Activated naive CD4-positive, alpha-beta T cell treated with anti-CD3 and anti-CD28 coated beads, Interleukin-2, amount 50 U/mL, for 24 hours (primary cell): ENCODE results near the gene PC.

Experiments used
- H3K27ac Mint-ChIP-seq: one replicate; pipeline ENCODE4 v1.8.0; 2021; ENCODE audit warnings: mild to moderate bottlenecking, mixed read lengths
- H3K27me3 Mint-ChIP-seq: one replicate; pipeline ENCODE4 v1.8.0; 2021; ENCODE audit warnings: mixed read lengths
- H3K36me3 Mint-ChIP-seq: one replicate; pipeline ENCODE4 v1.8.0; 2021; ENCODE audit warnings: mixed read lengths
- H3K4me1 Mint-ChIP-seq: one replicate; pipeline ENCODE4 v1.8.0; 2021; ENCODE audit warnings: mixed read lengths
- H3K4me3 Mint-ChIP-seq: one replicate; pipeline ENCODE4 v1.8.0; 2021; ENCODE audit warnings: mild to moderate bottlenecking, mixed read lengths
- H3K9me3 Mint-ChIP-seq: one replicate; pipeline ENCODE4 v1.8.0; 2021; ENCODE audit warnings: mixed read lengths

Gene PC

GRCh38 chr11:66950112-66950535 lies 8.1 kb downstream of the PC start:
- H3K27ac Mint-ChIP-seq: peak overlapping the region; percentile 35
- H3K4me3 Mint-ChIP-seq: no peak overlapping the region
- H3K36me3 Mint-ChIP-seq: no peaks in the 10 kb centered on the region
- no peaks in the 10 kb centered on the region for H3K9me3 Mint-ChIP-seq
- H3K27me3 Mint-ChIP-seq: no peaks in the 10 kb centered on the region
- peaks cover 5% of the 10 kb centered on the region for H3K4me1 Mint-ChIP-seq

- Mint-ChIP-seq H3K36me3 (peaks cover 6% of the 10 kb centered on the region), H3K4me1 (no peaks in the 10 kb centered on the region)
Measured at GRCh38 chr11:66938582-66939135, 19.5 kb downstream of the PC start.

GRCh38 chr11:66937193-66937733 lies 20.9 kb downstream of the PC start:
- Mint-ChIP-seq H3K4me1 (no peaks in the 10 kb centered on the region), H3K4me3 (no peak overlapping the region), H3K27me3 (peaks cover 1% of the 10 kb centered on the region), H3K27ac (no peak overlapping the region), H3K36me3 (peaks cover 5% of the 10 kb centered on the region), H3K9me3 (no peaks in the 10 kb centered on the region)

More at GRCh38 chr11:66938582-66939135, 19.5 kb downstream of the PC start:
- no peak overlapping the region for H3K4me3 Mint-ChIP-seq
- H3K27me3 Mint-ChIP-seq: peaks cover 1% of the 10 kb centered on the region
- no peaks in the 10 kb centered on the region for H3K9me3 Mint-ChIP-seq
- no peak overlapping the region for H3K27ac Mint-ChIP-seq

GRCh38 chr11:66936311-66936711 lies 21.9 kb downstream of the PC start:
- Mint-ChIP-seq H3K4me3 (no peak overlapping the region), H3K27me3 (peaks cover 1% of the 10 kb centered on the region), H3K4me1 (no peaks in the 10 kb centered on the region), H3K27ac (no peak overlapping the region), H3K36me3 (peaks cover 5% of the 10 kb centered on the region), H3K9me3 (no peaks in the 10 kb centered on the region)

- Mint-ChIP-seq H3K4me1 (no peaks in the 10 kb centered on the region), H3K9me3 (no peaks in the 10 kb centered on the region), H3K4me3 (no peak overlapping the region), H3K36me3 (peaks cover 5% of the 10 kb centered on the region), H3K27me3 (peaks cover 1% of the 10 kb centered on the region), H3K27ac (no peak overlapping the region)
Measured at GRCh38 chr11:66934950-66935779, 23.0 kb downstream of the PC start.

GRCh38 chr11:66933531-66933930 lies 24.7 kb downstream of the PC start:
- Mint-ChIP-seq H3K27me3 (peaks cover 1% of the 10 kb centered on the region), H3K9me3 (no peaks in the 10 kb centered on the region), H3K4me1 (no peaks in the 10 kb centered on the region), H3K36me3 (peaks cover 3% of the 10 kb centered on the region), H3K27ac (peak overlapping the region; percentile 82), H3K4me3 (no peak overlapping the region)

- H3K27me3 Mint-ChIP-seq: peaks cover 1% of the 10 kb centered on the region
- peaks cover 3% of the 10 kb centered on the region for H3K36me3 Mint-ChIP-seq
- H3K4me1 Mint-ChIP-seq: no peaks in the 10 kb centered on the region
- H3K4me3 Mint-ChIP-seq: no peak overlapping the region
- no peak overlapping the region for H3K27ac Mint-ChIP-seq
- no peaks in the 10 kb centered on the region for H3K9me3 Mint-ChIP-seq
Measured at GRCh38 chr11:66932543-66932942, 25.6 kb downstream of the PC start.

GRCh38 chr11:66929753-66930152 lies 28.4 kb downstream of the PC start:
- H3K9me3 Mint-ChIP-seq: peaks cover 2% of the 10 kb centered on the region
- no peaks in the 10 kb centered on the region for H3K4me1 Mint-ChIP-seq
- H3K27me3 Mint-ChIP-seq: peaks cover 1% of the 10 kb centered on the region
- no peak overlapping the region for H3K4me3 Mint-ChIP-seq
- H3K36me3 Mint-ChIP-seq: peaks cover 3% of the 10 kb centered on the region
- no peak overlapping the region for H3K27ac Mint-ChIP-seq

GRCh38 chr11:66924272-66924671 lies 33.9 kb downstream of the PC start:
- Mint-ChIP-seq H3K9me3 (peaks cover 3% of the 10 kb centered on the region), H3K4me3 (no peak overlapping the region), H3K4me1 (no peaks in the 10 kb centered on the region), H3K27me3 (no peaks in the 10 kb centered on the region), H3K27ac (no peak overlapping the region), H3K36me3 (peaks cover 5% of the 10 kb centered on the region)

GRCh38 chr11:66922551-66922950 lies 35.6 kb downstream of the PC start:
- Mint-ChIP-seq H3K27me3 (no peaks in the 10 kb centered on the region), H3K4me3 (no peak overlapping the region), H3K36me3 (peaks cover 5% of the 10 kb centered on the region), H3K9me3 (peaks cover 3% of the 10 kb centered on the region), H3K27ac (no peak overlapping the region), H3K4me1 (no peaks in the 10 kb centered on the region)

- H3K4me1 Mint-ChIP-seq: no peaks in the 10 kb centered on the region
- H3K9me3 Mint-ChIP-seq: peaks cover 3% of the 10 kb centered on the region
- H3K4me3 Mint-ChIP-seq: no peak overlapping the region
- H3K27me3 Mint-ChIP-seq: no peaks in the 10 kb centered on the region
- H3K36me3 Mint-ChIP-seq: peaks cover 5% of the 10 kb centered on the region
- H3K27ac Mint-ChIP-seq: no peak overlapping the region
Measured at GRCh38 chr11:66920978-66921784, 37.0 kb downstream of the PC start.

GRCh38 chr11:66919923-66920322 lies 38.3 kb downstream of the PC start:
- Mint-ChIP-seq H3K27me3 (no peaks in the 10 kb centered on the region), H3K27ac (no peak overlapping the region), H3K36me3 (peaks cover 5% of the 10 kb centered on the region), H3K4me1 (no peaks in the 10 kb centered on the region), H3K9me3 (peaks cover 3% of the 10 kb centered on the region), H3K4me3 (no peak overlapping the region)

- Mint-ChIP-seq H3K4me1 (no peaks in the 10 kb centered on the region), H3K36me3 (no peaks in the 10 kb centered on the region), H3K9me3 (no peaks in the 10 kb centered on the region), H3K27ac (no peak overlapping the region), H3K4me3 (no peak overlapping the region), H3K27me3 (no peaks in the 10 kb centered on the region)
Measured at GRCh38 chr11:66918741-66919140, 39.4 kb downstream of the PC start.

GRCh38 chr11:66915866-66916265 lies 42.3 kb downstream of the PC start:
- H3K27ac Mint-ChIP-seq: no peak overlapping the region
- no peaks in the 10 kb centered on the region for H3K9me3 Mint-ChIP-seq
- no peaks in the 10 kb centered on the region for H3K4me1 Mint-ChIP-seq
- no peak overlapping the region for H3K4me3 Mint-ChIP-seq
- H3K27me3 Mint-ChIP-seq: no peaks in the 10 kb centered on the region
- no peaks in the 10 kb centered on the region for H3K36me3 Mint-ChIP-seq

GRCh38 chr11:66915046-66915832 lies 42.9 kb downstream of the PC start:
- no peaks in the 10 kb centered on the region for H3K27me3 Mint-ChIP-seq
- no peak overlapping the region for H3K4me3 Mint-ChIP-seq
- no peaks in the 10 kb centered on the region for H3K9me3 Mint-ChIP-seq
- no peaks in the 10 kb centered on the region for H3K4me1 Mint-ChIP-seq
- H3K36me3 Mint-ChIP-seq: no peaks in the 10 kb centered on the region
- H3K27ac Mint-ChIP-seq: no peak overlapping the region
